Adrenal gland (tissue), 5 donors: ENCODE results near the gene SPC25.

Experiments
- POLR2A ChIP-seq, 2 donors: fragments of 450-650 bp; IDR thresholded peaks; one replicate each; pipeline ENCODE4 v1.6.1; 2017; ENCODE audit warnings: antibody characterized with exemption in 2 of 2, mild to moderate bottlenecking in 2 of 2, moderate library complexity in 1 of 2
- TF ChIP-seq, protein P1 (sequence below), 6 experiments: fragments of 450-650 bp in 4 of 6; fragments of 200-600 bp in 2 of 6; sonication (generic) in 1 of 6; IDR thresholded peaks; 1 replicate in 5 of 6; 2 replicates in 1 of 6; pipeline versions ENCODE4 v1.5.1 to v1.8.0; 2016 to 2021; ENCODE audit warnings: antibody characterized with exemption in 6 of 6, mild to moderate bottlenecking in 2 of 6, moderate library complexity in 1 of 6
- donor health status: DM: no; HTN: no; CAD: no.

DNA sequence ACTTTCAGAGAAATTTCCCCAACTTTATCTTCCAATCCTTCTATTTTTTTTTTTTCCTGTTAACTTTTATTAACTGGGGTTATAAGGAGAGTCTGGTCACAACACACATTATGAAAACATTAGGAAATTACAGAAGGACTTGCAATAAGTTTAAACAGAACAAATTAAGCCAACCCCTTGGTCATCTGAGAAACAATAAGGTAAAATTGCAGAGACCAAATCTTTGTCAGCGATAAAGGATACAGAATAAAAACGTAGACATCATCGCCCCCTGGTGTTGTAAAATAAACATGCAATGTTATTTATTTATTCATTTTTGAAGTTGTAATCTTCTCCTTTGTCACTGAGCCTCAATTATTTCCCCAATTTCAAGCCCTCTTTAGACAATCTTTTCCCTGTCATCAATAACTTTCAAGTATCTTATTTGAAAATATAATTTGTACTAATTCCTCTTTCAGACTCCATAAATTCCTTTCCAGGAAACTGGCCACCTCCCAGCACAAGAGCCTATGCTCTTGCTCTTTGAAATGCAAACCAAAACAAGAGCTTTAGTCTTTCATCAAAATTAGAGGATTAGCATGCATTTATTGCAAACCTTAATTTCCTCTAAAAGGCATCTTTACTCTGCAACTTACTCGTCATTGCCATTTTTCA, 30.4 kb upstream of the SPC25 start:
- TF ChIP-seq, protein P1, sequence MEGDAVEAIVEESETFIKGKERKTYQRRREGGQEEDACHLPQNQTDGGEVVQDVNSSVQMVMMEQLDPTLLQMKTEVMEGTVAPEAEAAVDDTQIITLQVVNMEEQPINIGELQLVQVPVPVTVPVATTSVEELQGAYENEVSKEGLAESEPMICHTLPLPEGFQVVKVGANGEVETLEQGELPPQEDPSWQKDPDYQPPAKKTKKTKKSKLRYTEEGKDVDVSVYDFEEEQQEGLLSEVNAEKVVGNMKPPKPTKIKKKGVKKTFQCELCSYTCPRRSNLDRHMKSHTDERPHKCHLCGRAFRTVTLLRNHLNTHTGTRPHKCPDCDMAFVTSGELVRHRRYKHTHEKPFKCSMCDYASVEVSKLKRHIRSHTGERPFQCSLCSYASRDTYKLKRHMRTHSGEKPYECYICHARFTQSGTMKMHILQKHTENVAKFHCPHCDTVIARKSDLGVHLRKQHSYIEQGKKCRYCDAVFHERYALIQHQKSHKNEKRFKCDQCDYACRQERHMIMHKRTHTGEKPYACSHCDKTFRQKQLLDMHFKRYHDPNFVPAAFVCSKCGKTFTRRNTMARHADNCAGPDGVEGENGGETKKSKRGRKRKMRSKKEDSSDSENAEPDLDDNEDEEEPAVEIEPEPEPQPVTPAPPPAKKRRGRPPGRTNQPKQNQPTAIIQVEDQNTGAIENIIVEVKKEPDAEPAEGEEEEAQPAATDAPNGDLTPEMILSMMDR (IDR thresholded peaks at IDR 0.05) = peak; percentile 60 to 76 (median 70)
- no peak for TF ChIP-seq POLR2A (IDR thresholded peaks at IDR 0.05)
